COLO668 (cell line): ENCODE data around the gene MBNL2.

Source experiments
- DNase-seq: peaks from one replicate; lab custom pipeline; 2025; ENCODE audit not compliant: unreplicated experiment; lab: John Stamatoyannopoulos, UW

Gene MBNL2

GRCh38 chr13:97369261-97369893 lies 147.2 kb downstream of the MBNL2 start:
- no peak for DNase-seq

DNA sequence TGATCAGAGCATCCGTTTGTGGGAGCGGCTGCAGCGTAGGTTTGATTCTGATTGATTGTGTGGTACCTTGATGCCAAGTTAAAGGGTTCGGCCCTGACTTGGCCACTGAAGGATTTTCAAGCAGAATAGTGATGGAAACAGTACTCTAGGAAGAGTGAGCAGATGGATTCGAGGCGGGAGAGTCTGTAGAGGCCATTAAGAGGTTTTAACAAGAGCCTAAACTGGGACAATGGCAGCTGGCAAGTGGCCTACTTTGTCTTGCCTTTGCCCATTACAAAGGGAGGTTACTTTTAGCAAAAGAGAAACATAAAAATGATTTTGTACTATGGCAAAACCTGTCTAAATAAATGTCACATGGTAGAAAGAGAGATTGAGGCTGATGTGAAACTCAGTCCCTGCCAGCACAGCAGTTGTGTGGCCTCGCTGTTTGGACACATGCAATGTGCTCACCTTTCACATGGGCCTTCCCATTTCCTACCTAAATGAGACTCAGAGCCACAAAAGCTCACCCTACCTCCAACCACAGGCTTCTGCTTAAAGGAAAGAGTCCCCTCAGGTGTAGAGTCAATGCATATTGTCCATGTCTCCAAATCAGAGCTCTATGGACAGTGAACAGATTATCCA lies 149.5 kb downstream of the MBNL2 start:
- no peak for DNase-seq

- DNase-seq = no peak
Observed at GRCh38 chr13:97372936-97373335, 150.8 kb downstream of the MBNL2 start.

- DNase-seq = no peak
Observed at GRCh38 chr13:97373787-97374186, 151.7 kb downstream of the MBNL2 start.

- no peak for DNase-seq
Observed at GRCh38 chr13:97376981-97377380, 154.8 kb downstream of the MBNL2 start.

DNA sequence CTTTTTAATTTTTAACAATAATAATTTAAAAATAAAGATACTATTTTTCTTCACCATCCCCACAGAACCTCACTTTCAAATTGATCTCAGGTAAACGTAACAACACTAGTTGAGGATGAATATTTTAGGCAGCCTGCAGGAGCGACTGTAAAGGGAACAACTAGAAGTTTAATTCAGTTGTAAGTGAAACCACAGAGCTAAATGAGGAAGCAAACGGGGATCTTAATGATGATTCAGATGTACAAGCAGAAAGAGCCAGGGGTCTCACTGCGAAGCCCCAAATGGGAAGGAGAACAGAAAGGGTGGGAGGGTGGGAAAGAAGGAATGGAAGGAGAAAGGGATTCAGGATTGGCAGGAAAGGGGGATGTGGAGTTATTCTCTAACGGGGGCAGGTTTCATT lies 157.3 kb downstream of the MBNL2 start:
- DNase-seq = no peak

DNA sequence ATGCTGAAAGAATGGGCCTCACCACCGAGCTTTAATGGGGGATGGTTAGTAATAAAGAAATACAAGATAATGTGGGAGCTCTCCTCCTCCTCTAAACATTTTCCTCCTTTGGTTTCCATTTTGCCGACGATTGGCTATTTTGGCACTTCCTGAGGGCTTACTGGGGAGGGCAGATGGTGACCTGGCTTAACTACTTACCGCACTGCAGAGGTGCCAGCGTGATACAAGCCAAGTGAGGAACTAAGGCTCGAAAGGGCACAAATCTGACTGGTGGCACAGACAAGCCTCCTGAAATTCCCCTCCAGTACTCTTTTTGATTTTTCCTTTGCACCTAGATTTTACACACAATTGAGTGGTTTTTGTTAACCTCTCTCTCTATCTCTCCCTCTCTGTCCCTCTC lies 158.6 kb downstream of the MBNL2 start:
- DNase-seq = no peak

- DNase-seq = no peak
Observed at GRCh38 chr13:97381189-97381588, 159.1 kb downstream of the MBNL2 start.

GRCh38 chr13:97382276-97382675 lies 160.1 kb downstream of the MBNL2 start:
- DNase-seq = no peak

- DNase-seq = no peak
Observed at GRCh38 chr13:97384371-97384770, 162.2 kb downstream of the MBNL2 start.

DNA sequence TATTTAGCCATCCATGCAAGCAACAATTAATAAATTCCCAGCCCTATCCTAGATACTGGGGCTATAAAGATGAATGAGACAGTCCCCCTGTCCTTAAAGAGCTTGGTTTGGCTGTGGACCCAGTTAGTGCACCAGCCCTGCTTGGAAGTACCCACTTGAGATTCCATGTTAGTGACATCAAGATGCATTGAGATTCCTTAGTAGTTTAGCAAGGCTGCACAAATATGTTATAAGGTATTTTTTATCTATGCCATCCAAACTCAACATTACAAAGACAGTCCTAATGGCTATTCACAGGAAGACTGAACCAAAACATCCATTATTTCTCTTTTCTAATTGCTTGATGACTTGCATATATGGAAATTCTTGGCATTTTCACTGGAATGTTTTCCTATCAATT lies 163.0 kb downstream of the MBNL2 start:
- DNase-seq = no peak

GRCh38 chr13:97385854-97386253 lies 163.7 kb downstream of the MBNL2 start:
- DNase-seq = no peak

DNA sequence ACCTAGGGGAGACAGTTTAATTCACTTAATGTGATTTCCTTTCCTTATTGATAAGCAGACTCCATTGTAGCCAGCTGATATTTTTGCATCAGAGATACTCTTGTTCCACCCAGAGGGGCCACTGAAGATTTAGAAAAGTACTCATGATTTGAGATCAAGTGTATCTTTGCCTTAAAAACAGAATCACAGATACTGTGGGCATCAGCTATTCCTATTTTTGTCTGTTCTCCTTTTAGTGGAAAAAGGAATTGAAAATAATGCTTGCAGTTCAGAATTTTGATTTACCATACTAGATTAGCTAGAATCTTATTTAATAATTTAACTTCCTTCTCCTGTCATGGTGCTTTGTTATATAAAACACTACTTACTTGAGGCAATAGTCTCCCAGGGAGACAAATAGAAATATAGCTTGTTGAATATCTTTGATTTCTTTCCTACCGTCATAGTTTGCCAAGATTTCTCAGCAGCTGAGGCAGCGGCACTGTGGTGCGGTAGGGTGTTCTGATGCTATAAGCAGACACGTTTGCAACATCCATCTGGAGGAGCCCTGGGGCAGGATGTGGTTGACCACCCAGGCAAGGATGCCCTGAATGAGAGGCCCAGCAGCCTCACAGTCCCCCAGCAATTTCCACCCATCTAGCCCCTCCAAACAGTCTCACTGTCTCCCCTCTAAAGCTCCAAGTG lies 164.8 kb downstream of the MBNL2 start:
- no peak for DNase-seq

DNA sequence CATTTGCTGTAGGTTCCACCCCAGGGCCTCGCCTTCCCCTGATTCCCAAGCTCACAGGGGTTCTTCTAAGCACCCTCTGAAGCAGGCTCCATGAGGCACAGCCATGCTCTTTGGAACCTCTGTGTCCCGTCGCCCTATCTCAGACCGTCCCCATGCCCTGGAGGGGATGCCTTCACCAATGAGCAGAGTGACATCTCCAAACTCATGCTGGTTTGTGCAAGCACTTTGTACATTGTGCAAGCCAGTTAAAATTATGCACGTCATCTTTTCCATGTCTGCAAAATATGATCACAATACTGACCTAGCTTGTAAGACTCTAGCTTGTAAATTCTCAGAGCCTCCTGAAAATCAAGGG lies 165.3 kb downstream of the MBNL2 start:
- DNase-seq = no peak

DNA sequence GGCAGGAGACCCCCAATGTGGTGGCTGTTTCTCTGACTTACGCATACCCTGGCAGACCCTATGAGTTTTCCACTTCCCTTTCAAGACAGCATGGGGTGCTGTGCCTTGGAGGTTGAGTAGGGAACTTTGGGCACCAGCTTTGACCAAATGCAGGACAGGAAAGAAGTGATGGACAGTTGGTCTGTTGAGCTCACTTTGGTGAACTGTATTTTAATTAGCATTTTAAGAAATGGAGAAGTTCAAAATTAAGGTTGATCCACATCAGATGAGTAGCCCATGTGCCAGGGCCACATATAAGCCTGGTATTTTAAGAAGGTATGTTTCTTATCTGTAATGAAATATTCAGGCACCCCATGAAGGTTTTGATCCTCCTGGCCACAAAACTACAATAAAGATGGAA lies 165.8 kb downstream of the MBNL2 start:
- DNase-seq = no peak

- no peak for DNase-seq
Observed at GRCh38 chr13:97388373-97388772, 166.2 kb downstream of the MBNL2 start.

DNA sequence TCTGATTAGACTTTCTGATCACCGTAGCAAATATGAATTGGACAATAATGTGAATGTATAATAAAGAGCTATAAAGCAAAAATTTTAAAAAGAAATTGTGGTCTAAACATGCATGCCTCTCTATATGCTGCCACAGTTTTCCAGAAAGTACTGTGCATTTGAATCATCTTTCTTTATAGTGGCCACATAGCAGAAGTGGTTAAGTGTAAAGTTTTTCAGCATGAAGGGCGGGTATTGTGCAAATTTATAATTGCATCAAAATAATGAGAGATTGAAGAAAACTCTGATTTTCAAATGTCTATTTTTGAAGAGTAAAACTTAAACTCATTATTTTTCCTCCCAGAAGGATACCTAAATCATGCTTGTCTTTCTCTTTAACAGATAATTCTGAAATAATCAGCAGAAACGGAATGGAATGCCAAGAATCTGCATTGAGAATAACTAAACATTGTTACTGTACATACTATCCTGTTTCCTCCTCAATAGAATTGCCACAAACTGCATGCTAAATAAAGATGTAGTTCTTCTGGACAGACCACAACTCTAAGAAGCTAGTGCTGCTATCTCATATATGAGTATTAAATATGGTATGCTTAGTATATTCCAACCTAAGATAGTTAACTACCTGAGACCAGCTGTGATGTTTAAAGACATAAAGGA lies 168.9 kb downstream of the MBNL2 start:
- DNase-seq = no peak

DNA sequence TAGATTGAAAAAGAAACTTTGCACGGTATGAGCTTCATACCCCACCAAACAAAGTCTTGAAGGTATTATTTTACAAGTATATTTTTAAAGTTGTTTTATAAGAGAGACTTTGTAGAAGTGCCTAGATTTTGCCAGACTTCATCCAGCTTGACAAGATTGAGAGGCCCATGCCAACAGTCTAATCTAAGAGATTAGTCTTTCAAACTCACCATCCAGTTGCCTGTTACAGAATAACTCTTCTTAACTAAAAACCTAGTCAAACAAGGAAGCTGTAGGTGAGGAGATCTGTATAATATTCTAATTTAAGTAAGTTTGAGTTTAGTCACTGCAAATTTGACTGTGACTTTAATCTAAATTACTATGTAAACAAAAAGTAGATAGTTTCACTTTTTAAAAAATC lies 169.9 kb downstream of the MBNL2 start:
- no peak for DNase-seq

DNA sequence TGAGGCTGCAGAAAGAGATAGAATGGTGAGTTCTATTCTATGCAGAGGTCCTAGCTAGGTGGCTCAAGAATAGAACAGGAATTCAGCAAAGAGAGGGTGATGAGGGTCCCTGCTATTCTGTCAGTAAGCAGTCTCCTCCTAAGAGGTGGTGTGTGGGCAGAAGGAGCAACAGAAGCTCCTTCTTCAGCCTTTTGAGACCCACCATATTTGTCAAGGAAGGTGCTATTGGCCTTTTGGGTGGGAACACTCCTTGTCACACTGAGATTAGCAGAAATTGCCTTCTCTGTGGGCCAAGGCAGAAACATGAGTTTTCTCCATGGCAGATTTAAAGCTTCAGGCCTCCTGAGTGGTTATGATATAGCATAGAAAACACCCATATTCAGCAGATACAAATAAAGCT lies 172.4 kb downstream of the MBNL2 start:
- DNase-seq = no peak

DNA sequence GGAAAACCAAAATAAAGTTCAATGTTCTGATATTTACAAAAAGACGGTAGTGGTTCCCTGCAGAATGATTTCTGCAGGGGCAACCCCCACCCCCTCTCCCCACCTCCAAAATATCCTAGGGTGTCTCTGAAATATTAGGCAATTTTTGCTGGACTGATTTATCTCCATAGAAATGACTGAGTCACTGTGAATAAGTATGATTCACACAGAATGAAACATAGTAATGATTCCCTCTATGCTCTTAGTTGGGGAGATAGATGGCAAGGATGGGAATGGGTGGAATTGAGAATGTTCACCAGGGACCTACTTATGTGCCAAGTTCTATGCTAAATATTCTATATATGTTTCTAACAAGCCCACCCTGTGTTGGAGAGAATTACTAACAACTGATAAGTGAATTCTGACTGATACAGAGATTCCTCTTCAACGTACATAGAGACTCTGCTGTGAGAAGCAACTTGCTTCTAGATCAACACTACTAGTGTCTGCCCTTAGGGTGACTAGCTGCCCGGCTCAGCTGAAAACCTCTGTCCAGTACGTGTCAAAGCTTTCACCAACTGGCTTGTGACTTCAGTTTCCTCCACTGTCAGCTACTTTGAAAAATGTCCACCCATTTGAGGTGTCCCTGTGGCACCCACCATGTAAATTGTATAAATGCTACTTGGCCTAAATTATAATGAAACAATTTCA lies 173.5 kb downstream of the MBNL2 start:
- DNase-seq = no peak

GRCh38 chr13:97397267-97397666 lies 175.1 kb downstream of the MBNL2 start:
- no peak for DNase-seq

GRCh38 chr13:97401421-97401820 lies 179.3 kb downstream of the MBNL2 start:
- DNase-seq = no peak
